Measurements from ENCODE around the gene ERP44. TPM values are rescaled to one million over a fixed set of nuclear protein-coding genes. Genes with fewer than 3 reads are reported as not detected.

The ERP44 gene
- polyA plus RNA-seq, 3 donors: 18.4 to 74.0 (median 66.3) TPM

DNA sequence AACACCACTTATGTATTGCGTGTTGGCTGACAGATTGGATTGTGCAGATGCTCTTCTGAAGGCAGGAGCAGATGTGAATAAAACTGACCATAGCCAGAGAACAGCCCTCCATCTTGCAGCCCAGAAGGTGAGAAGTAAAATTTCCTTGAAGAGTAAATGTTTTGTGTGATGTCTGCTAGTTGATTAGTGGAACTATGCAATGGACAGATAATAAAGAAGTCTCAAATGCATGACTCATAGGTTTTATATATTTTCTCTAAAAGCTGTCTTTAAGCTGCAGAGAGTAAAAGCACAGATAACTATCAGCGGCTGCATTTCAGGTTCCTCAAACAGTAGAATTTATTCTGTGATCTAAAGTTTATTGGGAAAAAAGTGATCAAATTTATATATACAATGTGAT, 27.6 kb upstream of the ERP44 start:
- H3K4me3 Mint-ChIP-seq: no peak overlapping the region
- Histone ChIP-seq H2AFZ (ENCODE audit: insufficient read depth, low read depth, low read length, poor library complexity, severe bottlenecking) (no peak overlapping the region), H3K9me3 (replicated peaks in 1 of 2; ENCODE audit: control insufficient read depth in 1 of 2, insufficient read depth in 1 of 2, low read length in 2 of 2) (no peaks in the 10 kb centered on the region), H3K4me3 (replicated peaks in 1 of 3; ENCODE audit: low read depth in 2 of 3, low read length in 3 of 3) (no peak overlapping the region), H4K20me1 (ENCODE audit: insufficient read depth, low read length) (no peaks in the 10 kb centered on the region), H3K36me3 (replicated peaks in 1 of 2; ENCODE audit: control insufficient read depth in 1 of 2, insufficient read depth in 2 of 2, low read length in 2 of 2) (peaks cover 0 to 7% of the 10 kb centered on the region in 2 donors), H3K27ac (ENCODE audit: low read depth in 1 of 2, low read length in 2 of 2) (no peak overlapping the region), H3K4me1 (ENCODE audit: control insufficient read depth in 1 of 2, insufficient read depth in 2 of 2, low read length in 2 of 2) (no peaks in the 10 kb centered on the region), H3K4me2 (replicated peaks; ENCODE audit: extremely low read depth, low read length, poor library complexity, severe bottlenecking) (no peak overlapping the region), H3K9ac (ENCODE audit: insufficient read depth, low read length, poor library complexity, severe bottlenecking) (no peak overlapping the region), H3K79me2 (ENCODE audit: insufficient read depth, low read length) (no peaks in the 10 kb centered on the region), H3K27me3 (ENCODE audit: control insufficient read depth in 2 of 2, insufficient read depth in 2 of 2, low read length in 2 of 2) (no peaks in the 10 kb centered on the region)
- no peak for DNase-seq
- 100% methylated on average over 1 of the region's 2 CpGs for WGBS (ENCODE audit: insufficient coverage)
- TF ChIP-seq, protein P1, sequence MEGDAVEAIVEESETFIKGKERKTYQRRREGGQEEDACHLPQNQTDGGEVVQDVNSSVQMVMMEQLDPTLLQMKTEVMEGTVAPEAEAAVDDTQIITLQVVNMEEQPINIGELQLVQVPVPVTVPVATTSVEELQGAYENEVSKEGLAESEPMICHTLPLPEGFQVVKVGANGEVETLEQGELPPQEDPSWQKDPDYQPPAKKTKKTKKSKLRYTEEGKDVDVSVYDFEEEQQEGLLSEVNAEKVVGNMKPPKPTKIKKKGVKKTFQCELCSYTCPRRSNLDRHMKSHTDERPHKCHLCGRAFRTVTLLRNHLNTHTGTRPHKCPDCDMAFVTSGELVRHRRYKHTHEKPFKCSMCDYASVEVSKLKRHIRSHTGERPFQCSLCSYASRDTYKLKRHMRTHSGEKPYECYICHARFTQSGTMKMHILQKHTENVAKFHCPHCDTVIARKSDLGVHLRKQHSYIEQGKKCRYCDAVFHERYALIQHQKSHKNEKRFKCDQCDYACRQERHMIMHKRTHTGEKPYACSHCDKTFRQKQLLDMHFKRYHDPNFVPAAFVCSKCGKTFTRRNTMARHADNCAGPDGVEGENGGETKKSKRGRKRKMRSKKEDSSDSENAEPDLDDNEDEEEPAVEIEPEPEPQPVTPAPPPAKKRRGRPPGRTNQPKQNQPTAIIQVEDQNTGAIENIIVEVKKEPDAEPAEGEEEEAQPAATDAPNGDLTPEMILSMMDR (IDR thresholded peaks at IDR 0.05): no peak
- H3K9me3 Mint-ChIP-seq: peaks cover 0 to 5% (median 0%) of the 10 kb centered on the region in 7 donors
- intact Hi-C loops (cut with micrococcal nuclease): no loop called here
- no peak overlapping the region for H3K27ac Mint-ChIP-seq
- H3K4me1 Mint-ChIP-seq: no peaks in the 10 kb centered on the region
- no peaks in the 10 kb centered on the region for H3K27me3 Mint-ChIP-seq (ENCODE audit: low read depth in 3 of 3)
- peaks cover 12 to 22% of the 10 kb centered on the region in 2 donors for H3K36me3 Mint-ChIP-seq

DNA sequence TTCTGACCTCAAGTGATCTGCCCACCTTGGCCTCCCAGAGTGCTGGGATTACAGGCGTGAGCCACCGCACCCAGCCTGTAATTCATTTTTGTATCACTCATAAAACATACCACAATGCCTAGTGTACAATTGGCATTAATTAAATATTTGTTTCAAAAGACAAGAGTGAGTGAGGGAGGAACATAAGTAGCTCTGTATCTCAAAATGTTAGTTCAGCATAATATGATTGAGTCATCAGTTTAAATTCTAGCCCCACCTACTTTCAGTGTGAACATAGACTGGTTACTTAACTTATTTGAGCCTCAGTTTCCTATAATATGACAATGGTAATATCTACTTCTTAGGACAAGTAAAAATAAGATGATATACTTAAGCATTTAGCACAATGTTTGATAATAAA, 27.1 kb upstream of the ERP44 start:
- TF ChIP-seq, protein P1 (IDR thresholded peaks at IDR 0.05): no peak
- no peak overlapping the region for H3K4me3 ChIP-seq (replicated peaks in 1 of 3; ENCODE audit: low read depth in 2 of 3, low read length in 3 of 3)
- H3K27me3 ChIP-seq (ENCODE audit: control insufficient read depth in 2 of 2, insufficient read depth in 2 of 2, low read length in 2 of 2): no peaks in the 10 kb centered on the region
- peaks cover 15 to 21% of the 10 kb centered on the region in 2 donors for H3K36me3 Mint-ChIP-seq
- no peak overlapping the region for H3K27ac Mint-ChIP-seq
- no peak overlapping the region for H2AFZ ChIP-seq (ENCODE audit: insufficient read depth, low read depth, low read length, poor library complexity, severe bottlenecking)
- DNase-seq: no peak
- H3K36me3 ChIP-seq (replicated peaks in 1 of 2; ENCODE audit: control insufficient read depth in 1 of 2, insufficient read depth in 2 of 2, low read length in 2 of 2): peaks cover 0 to 7% of the 10 kb centered on the region in 2 donors
- H3K27me3 Mint-ChIP-seq (ENCODE audit: low read depth in 3 of 3): no peaks in the 10 kb centered on the region
- intact Hi-C loops (cut with micrococcal nuclease): no loop called here
- no peaks in the 10 kb centered on the region for H3K9me3 ChIP-seq (replicated peaks in 1 of 2; ENCODE audit: control insufficient read depth in 1 of 2, insufficient read depth in 1 of 2, low read length in 2 of 2)
- no peaks in the 10 kb centered on the region for H3K79me2 ChIP-seq (ENCODE audit: insufficient read depth, low read length)
- no CpG with 5 or more reads among the region's 2 CpGs for WGBS (ENCODE audit: insufficient coverage)
- no peak overlapping the region for H3K4me2 ChIP-seq (replicated peaks; ENCODE audit: extremely low read depth, low read length, poor library complexity, severe bottlenecking)
- no peak overlapping the region for H3K27ac ChIP-seq (ENCODE audit: low read depth in 1 of 2, low read length in 2 of 2)
- no peaks in the 10 kb centered on the region for H4K20me1 ChIP-seq (ENCODE audit: insufficient read depth, low read length)
- no peaks in the 10 kb centered on the region for H3K4me1 Mint-ChIP-seq
- H3K4me1 ChIP-seq (ENCODE audit: control insufficient read depth in 1 of 2, insufficient read depth in 2 of 2, low read length in 2 of 2): no peaks in the 10 kb centered on the region
- peaks cover 0 to 5% (median 0%) of the 10 kb centered on the region in 7 donors for H3K9me3 Mint-ChIP-seq
- no peak overlapping the region for H3K4me3 Mint-ChIP-seq
- H3K9ac ChIP-seq (ENCODE audit: insufficient read depth, low read length, poor library complexity, severe bottlenecking): no peak overlapping the region

Measured in CD14-positive monocyte (primary cell).